Stimulated activated CD4-positive, alpha-beta T cell treated with anti-CD3 and anti-CD28 coated beads, TNF-alpha, amount 100 ng/mL, for 4 hours (primary cell): Measurements from ENCODE around the gene ELOVL6.
A peak's percentile ranks its signal among the peaks of the same experiment; 100 is the strongest.
"Not testable (repeated sequence)": the region's sequence is repeated elsewhere in the genome, so short reads cannot be mapped to it uniquely, and the experiment has no call there.

ENCODE experiments used
- DNase-seq, 3 experiments: peaks; one replicate each; pipeline ENCODE4 v3.0.0-alpha.2; 2020; ENCODE audit warnings: low read depth in 3 of 3

Gene ELOVL6

GRCh38 chr4:110196871-110197528, 1.4 kb downstream of the ELOVL6 start:
- DNase-seq = peak in 2 of 3 experiments; percentile 32 to 55

- peak in 1 of 3 experiments; percentile 40 for DNase-seq
Measured at GRCh38 chr4:110196206-110196870, 2.1 kb downstream of the ELOVL6 start.

- no peak for DNase-seq
Measured at GRCh38 chr4:110195561-110196205, 2.7 kb downstream of the ELOVL6 start.

GRCh38 chr4:110193822-110194761, 4.3 kb downstream of the ELOVL6 start:
- peak; percentile 26 to 57 (median 57) for DNase-seq

GRCh38 chr4:110193287-110193686, 5.1 kb downstream of the ELOVL6 start:
- not testable (repeated sequence) for DNase-seq

GRCh38 chr4:110190249-110190648, 8.2 kb downstream of the ELOVL6 start:
- no peak for DNase-seq

GRCh38 chr4:110188113-110188512, 10.3 kb downstream of the ELOVL6 start:
- DNase-seq = no peak

- DNase-seq = no peak
Measured at GRCh38 chr4:110184791-110185155, 13.6 kb downstream of the ELOVL6 start.

GRCh38 chr4:110184140-110184790, 14.2 kb downstream of the ELOVL6 start:
- DNase-seq = no peak

- DNase-seq = no peak
Measured at GRCh38 chr4:110183643-110184042, 14.8 kb downstream of the ELOVL6 start.

GRCh38 chr4:110183058-110183457, 15.4 kb downstream of the ELOVL6 start:
- DNase-seq = no peak

GRCh38 chr4:110181890-110182289, 16.5 kb downstream of the ELOVL6 start:
- DNase-seq = no peak

GRCh38 chr4:110175634-110176033, 22.8 kb downstream of the ELOVL6 start:
- no peak for DNase-seq

GRCh38 chr4:110172972-110173371, 25.4 kb downstream of the ELOVL6 start:
- no peak for DNase-seq

- DNase-seq = no peak
Measured at GRCh38 chr4:110171971-110172370, 26.4 kb downstream of the ELOVL6 start.

- DNase-seq = no peak
Measured at GRCh38 chr4:110170861-110171260, 27.6 kb downstream of the ELOVL6 start.

GRCh38 chr4:110165382-110166286, 32.8 kb downstream of the ELOVL6 start:
- peak; percentile 22 to 46 (median 45) for DNase-seq

- no peak for DNase-seq
Measured at GRCh38 chr4:110164856-110165255, 33.6 kb downstream of the ELOVL6 start.

- DNase-seq = no peak
Measured at GRCh38 chr4:110164251-110164650, 34.2 kb downstream of the ELOVL6 start.

- no peak for DNase-seq
Measured at GRCh38 chr4:110163327-110164069, 34.9 kb downstream of the ELOVL6 start.
